ENCODE data around the gene THSD4. TPM values are rescaled to one million over a fixed set of nuclear protein-coding genes. Genes with fewer than 3 reads are reported as not detected.
"Not testable (repeated sequence)": the region's sequence is repeated elsewhere in the genome, so short reads cannot be mapped to it uniquely, and the experiment has no call there.

The THSD4 gene
- total RNA-seq, 1 experiment from 2014 or later = 36.3 TPM

GRCh38 chr15:71167445-71168165, 52.3 kb downstream of the THSD4 start:
- CTCF ChIA-PET = no interaction called here
- H3K4me3 Mint-ChIP-seq (ENCODE audit: unreplicated experiment) = no peak overlapping the region
- no TSS peak for BruUV-seq (replicated peaks)
- POLR2A ChIA-PET = no interaction called here
- H3K27ac Mint-ChIP-seq (ENCODE audit: low read depth, unreplicated experiment) = no peak overlapping the region
- no peak for DNase-seq (ENCODE audit: unreplicated experiment)
- H3K27me3 Mint-ChIP-seq (ENCODE audit: insufficient read depth, unreplicated experiment) = no peaks in the 10 kb centered on the region
- intact Hi-C loops (cut with micrococcal nuclease) = no loop called here
- peaks cover 4% of the 10 kb centered on the region for H3K9me3 Mint-ChIP-seq (ENCODE audit: unreplicated experiment)
- TF ChIP-seq, protein P1, sequence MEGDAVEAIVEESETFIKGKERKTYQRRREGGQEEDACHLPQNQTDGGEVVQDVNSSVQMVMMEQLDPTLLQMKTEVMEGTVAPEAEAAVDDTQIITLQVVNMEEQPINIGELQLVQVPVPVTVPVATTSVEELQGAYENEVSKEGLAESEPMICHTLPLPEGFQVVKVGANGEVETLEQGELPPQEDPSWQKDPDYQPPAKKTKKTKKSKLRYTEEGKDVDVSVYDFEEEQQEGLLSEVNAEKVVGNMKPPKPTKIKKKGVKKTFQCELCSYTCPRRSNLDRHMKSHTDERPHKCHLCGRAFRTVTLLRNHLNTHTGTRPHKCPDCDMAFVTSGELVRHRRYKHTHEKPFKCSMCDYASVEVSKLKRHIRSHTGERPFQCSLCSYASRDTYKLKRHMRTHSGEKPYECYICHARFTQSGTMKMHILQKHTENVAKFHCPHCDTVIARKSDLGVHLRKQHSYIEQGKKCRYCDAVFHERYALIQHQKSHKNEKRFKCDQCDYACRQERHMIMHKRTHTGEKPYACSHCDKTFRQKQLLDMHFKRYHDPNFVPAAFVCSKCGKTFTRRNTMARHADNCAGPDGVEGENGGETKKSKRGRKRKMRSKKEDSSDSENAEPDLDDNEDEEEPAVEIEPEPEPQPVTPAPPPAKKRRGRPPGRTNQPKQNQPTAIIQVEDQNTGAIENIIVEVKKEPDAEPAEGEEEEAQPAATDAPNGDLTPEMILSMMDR (IDR thresholded peaks at IDR 0.05; ENCODE audit: unreplicated experiment) = no peak
- H3K36me3 Mint-ChIP-seq (ENCODE audit: insufficient read depth, unreplicated experiment) = peaks cover 6% of the 10 kb centered on the region
- no peaks in the 10 kb centered on the region for H3K4me1 Mint-ChIP-seq (ENCODE audit: insufficient read depth, unreplicated experiment)

DNA sequence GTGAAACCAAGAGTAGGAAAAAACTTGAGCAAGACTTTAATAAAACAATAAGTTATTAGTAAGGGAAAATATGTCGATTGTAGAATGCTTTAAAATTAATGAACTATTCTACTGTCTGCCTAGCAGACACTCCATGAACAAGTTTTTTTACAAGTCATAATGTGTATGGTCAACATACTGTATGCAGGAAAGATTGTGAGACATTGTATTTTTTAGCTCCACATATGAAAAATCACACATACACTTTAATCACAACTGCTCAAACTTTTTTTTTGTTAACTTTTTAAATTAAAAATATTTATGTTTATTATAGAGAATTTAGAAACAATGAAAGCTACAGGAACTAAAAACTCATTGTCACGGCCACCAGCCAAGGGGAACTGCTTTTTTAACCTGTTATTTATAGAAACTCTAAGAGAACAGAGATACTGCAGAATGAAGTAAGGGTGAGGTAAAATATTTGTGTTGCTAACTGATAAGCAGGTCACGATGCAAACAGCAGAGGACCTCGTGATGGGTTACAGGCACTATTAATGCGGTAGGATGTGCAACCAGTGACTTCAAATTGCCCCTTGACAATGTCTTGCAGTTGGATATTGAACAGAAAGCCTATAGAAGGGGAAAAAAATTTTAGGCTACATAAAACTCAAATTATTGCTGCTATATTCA, 53.0 kb downstream of the THSD4 start:
- intact Hi-C loops (cut with micrococcal nuclease) = no loop called here
- DNase-seq (ENCODE audit: unreplicated experiment) = no peak
- Mint-ChIP-seq H3K36me3 (ENCODE audit: insufficient read depth, unreplicated experiment) (peaks cover 7% of the 10 kb centered on the region), H3K27me3 (ENCODE audit: insufficient read depth, unreplicated experiment) (no peaks in the 10 kb centered on the region), H3K4me3 (ENCODE audit: unreplicated experiment) (no peak overlapping the region), H3K27ac (ENCODE audit: low read depth, unreplicated experiment) (no peak overlapping the region), H3K4me1 (ENCODE audit: insufficient read depth, unreplicated experiment) (no peaks in the 10 kb centered on the region), H3K9me3 (ENCODE audit: unreplicated experiment) (peaks cover under 1% of the 10 kb centered on the region)
- CTCF ChIA-PET = interaction anchor here (0.7 kb wide), 1 partner anchor 190 kb away, joined by 3 read pairs; no protein-coding TSS in a partner anchor
- POLR2A ChIA-PET = no interaction called here
- no TSS peak for BruUV-seq (replicated peaks)
- TF ChIP-seq, protein P1 (IDR thresholded peaks at IDR 0.05; ENCODE audit: unreplicated experiment) = no peak

- ChIA-PET POLR2A (interaction anchor here (0.6 to 0.7 kb wide), 3 partner anchors 145 to 932 kb away, joined by 3 read pairs; no protein-coding TSS in a partner anchor), CTCF (no interaction called here)
- intact Hi-C loops (cut with micrococcal nuclease) = no loop called here
- H3K27ac Mint-ChIP-seq (ENCODE audit: low read depth, unreplicated experiment) = no peak overlapping the region
- TF ChIP-seq, protein P1 (IDR thresholded peaks at IDR 0.05; ENCODE audit: unreplicated experiment) = no peak
- BruUV-seq (replicated peaks) = no TSS peak
- H3K4me1 Mint-ChIP-seq (ENCODE audit: insufficient read depth, unreplicated experiment) = no peaks in the 10 kb centered on the region
- H3K36me3 Mint-ChIP-seq (ENCODE audit: insufficient read depth, unreplicated experiment) = peaks cover 7% of the 10 kb centered on the region
- no peak overlapping the region for H3K4me3 Mint-ChIP-seq (ENCODE audit: unreplicated experiment)
- DNase-seq (ENCODE audit: unreplicated experiment) = no peak
- H3K27me3 Mint-ChIP-seq (ENCODE audit: insufficient read depth, unreplicated experiment) = no peaks in the 10 kb centered on the region
- H3K9me3 Mint-ChIP-seq (ENCODE audit: unreplicated experiment) = peaks cover 9% of the 10 kb centered on the region
Observed at GRCh38 chr15:71170163-71170562, 54.9 kb downstream of the THSD4 start.

DNA sequence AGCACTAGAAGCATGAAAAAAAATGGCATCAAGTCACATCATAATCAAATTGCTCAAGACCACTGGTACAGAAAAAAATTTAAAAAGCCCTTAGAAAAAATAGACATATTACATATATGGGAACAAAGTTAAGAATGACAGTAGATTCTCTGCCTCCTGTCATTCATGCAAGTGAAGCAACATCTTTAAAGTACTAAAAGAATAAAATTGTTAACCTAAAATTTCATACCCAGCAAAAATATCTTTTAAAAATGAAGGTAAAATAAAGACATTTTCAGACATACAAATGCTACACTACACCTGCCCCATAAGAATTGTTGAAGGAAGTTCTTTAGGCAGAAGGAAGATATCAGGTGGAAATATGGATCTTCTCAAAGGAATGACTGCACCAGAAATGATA, 55.9 kb downstream of the THSD4 start:
- Mint-ChIP-seq H3K27ac (ENCODE audit: low read depth, unreplicated experiment) (no peak overlapping the region), H3K36me3 (ENCODE audit: insufficient read depth, unreplicated experiment) (peaks cover 6% of the 10 kb centered on the region), H3K9me3 (ENCODE audit: unreplicated experiment) (peaks cover 9% of the 10 kb centered on the region), H3K27me3 (ENCODE audit: insufficient read depth, unreplicated experiment) (no peaks in the 10 kb centered on the region), H3K4me1 (ENCODE audit: insufficient read depth, unreplicated experiment) (no peaks in the 10 kb centered on the region), H3K4me3 (ENCODE audit: unreplicated experiment) (no peak overlapping the region)
- intact Hi-C loops (cut with micrococcal nuclease) = no loop called here
- ChIA-PET CTCF (no interaction called here), POLR2A (no interaction called here)
- BruUV-seq (replicated peaks) = no TSS peak
- DNase-seq (ENCODE audit: unreplicated experiment) = no peak
- TF ChIP-seq, protein P1 (IDR thresholded peaks at IDR 0.05; ENCODE audit: unreplicated experiment) = no peak

- H3K27ac Mint-ChIP-seq (ENCODE audit: low read depth, unreplicated experiment); H3K9me3 Mint-ChIP-seq (ENCODE audit: unreplicated experiment); H3K36me3 Mint-ChIP-seq (ENCODE audit: insufficient read depth, unreplicated experiment); BruUV-seq (replicated peaks); H3K27me3 Mint-ChIP-seq (ENCODE audit: insufficient read depth, unreplicated experiment); POLR2A ChIA-PET; intact Hi-C loops (cut with micrococcal nuclease); CTCF ChIA-PET; H3K4me1 Mint-ChIP-seq (ENCODE audit: insufficient read depth, unreplicated experiment); DNase-seq (ENCODE audit: unreplicated experiment); H3K4me3 Mint-ChIP-seq (ENCODE audit: unreplicated experiment): not testable (repeated sequence)
Observed at GRCh38 chr15:71174360-71174759, 59.1 kb downstream of the THSD4 start.

All from MCF 10A (cell line).